Activated T-cell treated with anti-CD3 and anti-CD28 coated beads, Interleukin-2, amount 50 U/mL, for 24 hours (primary cell): ENCODE measurements around the gene OXCT1.

Source experiments
- DNase-seq: peaks from one replicate; pipeline ENCODE4 v3.0.0-alpha.2; 2020
- H3K27ac Mint-ChIP-seq: 2 replicates; pipeline ENCODE4 v1.8.0; 2020; ENCODE audit warnings: mild to moderate bottlenecking, mixed read lengths
- H3K27me3 Mint-ChIP-seq: 2 replicates; pipeline ENCODE4 v1.8.0; 2020; ENCODE audit warnings: mixed read lengths
- H3K36me3 Mint-ChIP-seq: 2 replicates; pipeline ENCODE4 v1.8.0; 2020; ENCODE audit warnings: low read depth, mixed read lengths
- H3K4me1 Mint-ChIP-seq: 2 replicates; pipeline ENCODE4 v1.8.0; 2020; ENCODE audit warnings: low read depth, mixed read lengths
- H3K4me3 Mint-ChIP-seq: 2 replicates; pipeline ENCODE4 v1.8.0; 2020; ENCODE audit warnings: mild to moderate bottlenecking, moderate library complexity, mixed read lengths
- H3K9me3 Mint-ChIP-seq: 2 replicates; pipeline ENCODE4 v1.8.0; 2020; ENCODE audit warnings: mixed read lengths

The OXCT1 gene

DNA sequence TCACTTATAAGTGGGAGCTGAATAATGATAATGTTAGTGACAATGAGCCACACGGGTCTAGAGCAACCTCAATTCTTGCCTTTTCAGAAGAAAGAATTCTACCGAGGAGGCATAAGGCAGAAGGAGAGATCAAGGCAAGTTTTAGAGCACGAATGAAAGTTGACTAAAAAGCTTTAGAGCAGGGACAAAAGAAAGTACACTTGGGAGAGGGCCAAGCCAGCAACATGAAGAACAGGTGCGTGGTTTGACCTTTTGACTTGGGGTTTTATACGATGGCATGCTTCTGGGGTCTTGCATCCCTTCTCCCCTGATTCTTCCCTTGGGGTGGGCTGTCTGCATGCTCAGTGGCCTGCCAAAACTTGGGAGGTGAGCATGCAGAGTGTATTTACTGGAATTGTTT is 12.5 kb upstream of the OXCT1 start:
- no peak overlapping the region for H3K27ac Mint-ChIP-seq
- no peaks in the 10 kb centered on the region for H3K9me3 Mint-ChIP-seq
- H3K4me3 Mint-ChIP-seq: no peak overlapping the region
- peaks cover 8% of the 10 kb centered on the region for H3K27me3 Mint-ChIP-seq
- DNase-seq: no peak
- H3K4me1 Mint-ChIP-seq: peaks cover 3% of the 10 kb centered on the region
- H3K36me3 Mint-ChIP-seq: no peaks in the 10 kb centered on the region

DNA sequence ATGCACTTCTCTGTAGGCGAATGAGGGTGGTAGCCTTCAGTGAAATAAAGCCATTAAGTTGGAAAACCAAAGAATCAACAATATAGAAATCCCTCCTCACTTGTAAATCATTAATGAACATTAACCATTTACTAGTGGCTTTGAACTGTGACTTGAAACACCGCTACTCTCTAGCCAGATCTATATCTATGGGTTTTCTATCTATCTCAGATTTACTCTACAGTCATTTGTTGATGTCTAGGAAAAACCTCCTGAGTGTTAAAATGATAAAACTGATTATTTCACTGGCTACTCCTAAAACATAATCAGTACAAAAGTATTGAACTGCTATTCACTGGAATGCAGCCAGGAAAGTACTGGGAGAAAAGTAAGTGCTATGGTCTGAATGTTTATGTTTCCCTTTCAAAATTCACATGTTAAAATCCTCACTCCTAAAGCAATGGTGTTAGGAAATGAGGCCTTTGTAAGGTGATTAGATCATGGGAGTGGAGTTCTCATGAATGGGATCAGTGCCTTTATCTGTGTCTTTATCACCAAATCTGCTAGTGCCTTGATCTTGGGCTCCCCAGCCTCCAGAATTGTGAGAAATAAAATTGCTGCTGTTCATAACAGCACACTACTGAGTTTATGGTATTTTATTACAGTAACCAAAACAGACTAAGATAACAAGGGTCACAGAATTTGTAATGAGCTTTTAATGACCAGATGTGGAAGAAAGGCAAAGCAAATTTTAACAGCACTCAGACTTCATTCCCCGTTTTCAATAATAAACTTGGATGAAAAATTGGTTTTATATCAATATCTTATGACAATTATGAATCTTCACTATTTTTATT is 8.6 kb upstream of the OXCT1 start:
- Mint-ChIP-seq H3K36me3 (no peaks in the 10 kb centered on the region), H3K9me3 (no peaks in the 10 kb centered on the region)

DNA sequence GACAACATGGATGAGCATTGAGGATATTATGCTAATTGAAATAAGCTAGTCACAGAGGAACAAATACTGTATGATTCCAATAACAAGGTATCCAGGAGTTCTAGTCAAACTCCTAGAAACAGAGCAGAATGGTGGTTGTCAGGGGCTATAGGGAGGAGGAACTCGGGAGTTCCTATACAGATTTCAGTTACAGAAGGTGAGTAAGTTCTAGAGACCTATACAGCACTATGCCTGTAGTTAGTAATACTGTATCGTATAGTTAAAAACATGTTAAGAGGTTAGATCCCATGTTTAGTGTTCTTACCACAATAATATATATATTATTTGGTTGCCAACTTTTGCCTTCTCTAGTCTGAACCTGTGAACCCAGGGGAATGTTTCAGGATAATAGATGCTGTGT is 7.9 kb upstream of the OXCT1 start:
- Mint-ChIP-seq H3K27me3 (peaks cover 5% of the 10 kb centered on the region), H3K4me1 (peaks cover 19% of the 10 kb centered on the region), H3K4me3 (no peak overlapping the region), H3K27ac (no peak overlapping the region), H3K9me3 (no peaks in the 10 kb centered on the region), H3K36me3 (no peaks in the 10 kb centered on the region)
- DNase-seq: no peak

More for the DNA sequence above, 8.6 kb upstream of the OXCT1 start:
- no peak overlapping the region for H3K4me3 Mint-ChIP-seq
- H3K27ac Mint-ChIP-seq: no peak overlapping the region
- H3K27me3 Mint-ChIP-seq: peaks cover 5% of the 10 kb centered on the region
- peaks cover 18% of the 10 kb centered on the region for H3K4me1 Mint-ChIP-seq
- no peak for DNase-seq

DNA sequence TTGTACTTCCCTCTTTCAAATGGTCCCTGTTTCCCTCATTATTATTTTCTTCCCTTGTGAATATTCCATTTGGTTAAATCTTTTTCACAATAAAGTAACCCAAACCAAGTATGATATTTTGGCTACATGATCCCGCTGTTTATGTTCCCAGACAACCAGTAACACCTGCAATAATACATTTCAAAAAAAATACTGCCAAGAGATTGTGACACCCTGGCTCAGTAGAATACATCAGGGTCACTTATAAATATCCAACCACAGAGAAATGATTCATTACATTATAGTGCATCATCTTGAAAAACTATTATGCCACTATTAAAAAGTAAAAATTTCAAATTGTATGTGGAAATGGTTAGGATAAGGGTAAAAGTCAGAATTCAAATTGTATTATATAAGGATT is 7.2 kb upstream of the OXCT1 start:
- H3K4me1 Mint-ChIP-seq: peaks cover 19% of the 10 kb centered on the region
- no peak for DNase-seq
- H3K27me3 Mint-ChIP-seq: peaks cover 5% of the 10 kb centered on the region
- H3K36me3 Mint-ChIP-seq: no peaks in the 10 kb centered on the region
- no peak overlapping the region for H3K27ac Mint-ChIP-seq
- no peak overlapping the region for H3K4me3 Mint-ChIP-seq
- no peaks in the 10 kb centered on the region for H3K9me3 Mint-ChIP-seq

DNA sequence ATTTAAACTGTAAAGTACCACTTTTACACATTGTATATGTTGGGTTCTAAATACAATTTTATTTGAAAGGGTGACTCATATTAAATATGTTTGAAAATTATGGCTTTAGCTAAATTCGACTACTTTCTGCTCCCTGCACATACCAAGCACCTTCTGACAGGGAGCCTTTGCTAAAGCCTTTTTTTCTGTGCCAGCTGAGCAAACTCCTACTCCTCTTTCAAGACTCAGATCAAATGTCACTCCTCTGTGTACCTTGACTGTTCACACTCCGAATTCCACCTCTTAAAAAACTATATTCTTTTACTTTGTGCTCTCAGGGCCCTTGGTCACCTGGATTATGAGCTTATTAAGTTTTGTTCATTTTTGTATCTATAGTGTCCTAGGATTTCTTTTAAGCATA is 6.5 kb upstream of the OXCT1 start:
- H3K27ac Mint-ChIP-seq: no peak overlapping the region
- peaks cover 5% of the 10 kb centered on the region for H3K27me3 Mint-ChIP-seq
- H3K9me3 Mint-ChIP-seq: no peaks in the 10 kb centered on the region
- DNase-seq: no peak
- H3K4me3 Mint-ChIP-seq: no peak overlapping the region
- H3K4me1 Mint-ChIP-seq: peaks cover 24% of the 10 kb centered on the region
- H3K36me3 Mint-ChIP-seq: no peaks in the 10 kb centered on the region

DNA sequence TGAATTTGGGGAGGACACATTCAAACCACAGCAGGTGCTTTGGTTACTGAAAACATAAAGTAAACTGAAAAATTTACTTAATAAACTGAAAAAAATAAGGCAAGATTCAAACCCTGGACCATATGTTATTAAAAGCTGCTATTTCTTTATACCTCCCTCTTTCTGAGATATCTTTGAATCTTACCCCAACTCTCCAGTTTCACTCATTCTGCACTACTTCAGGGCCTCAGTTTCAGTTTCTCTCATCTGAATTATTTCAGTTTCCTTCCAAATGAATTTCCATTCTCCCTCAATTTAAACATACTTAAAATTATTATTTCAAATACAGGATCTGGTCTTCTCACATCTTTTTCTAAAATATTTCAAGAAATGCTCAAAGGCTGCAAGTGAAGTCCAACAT is 4.9 kb upstream of the OXCT1 start:
- peak overlapping the region; percentile 5 for H3K4me3 Mint-ChIP-seq
- H3K27me3 Mint-ChIP-seq: peaks cover 3% of the 10 kb centered on the region
- no peak for DNase-seq

DNA sequence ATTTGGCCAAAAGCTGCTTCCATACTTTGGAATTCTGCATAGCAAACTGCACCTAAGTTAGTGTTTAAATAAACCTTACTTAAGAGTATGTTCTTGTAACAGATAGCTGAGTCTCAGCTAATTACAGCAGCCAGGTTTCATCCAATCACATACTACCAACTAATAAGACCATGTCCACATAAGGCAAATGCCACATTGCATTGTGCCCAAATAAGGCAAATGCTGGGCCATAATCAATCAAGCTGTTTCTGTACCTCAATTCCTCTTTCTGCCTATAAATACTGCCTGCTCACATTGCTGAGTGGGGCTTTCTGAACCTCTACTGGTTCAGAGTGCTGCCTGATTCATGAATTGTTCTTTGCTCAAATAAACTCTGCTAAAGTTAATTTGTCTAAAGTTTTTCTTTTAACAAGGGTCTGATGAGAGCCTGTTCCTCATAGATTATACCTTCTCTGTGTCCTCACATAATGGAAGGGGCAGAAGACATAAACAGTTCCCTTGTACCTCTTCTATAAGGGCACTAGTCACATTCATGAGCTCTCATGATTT is 4.4 kb upstream of the OXCT1 start:
- no peaks in the 10 kb centered on the region for H3K9me3 Mint-ChIP-seq
- H3K27me3 Mint-ChIP-seq: no peaks in the 10 kb centered on the region
- peaks cover 8% of the 10 kb centered on the region for H3K36me3 Mint-ChIP-seq
- DNase-seq: no peak
- no peak overlapping the region for H3K4me3 Mint-ChIP-seq
- H3K27ac Mint-ChIP-seq: peak overlapping the region; percentile 48
- peaks cover 36% of the 10 kb centered on the region for H3K4me1 Mint-ChIP-seq

More for the DNA sequence above, 4.9 kb upstream of the OXCT1 start:
- H3K9me3 Mint-ChIP-seq: no peaks in the 10 kb centered on the region
- H3K4me1 Mint-ChIP-seq: peaks cover 36% of the 10 kb centered on the region
- H3K27ac Mint-ChIP-seq: peak overlapping the region; percentile 48
- peaks cover 3% of the 10 kb centered on the region for H3K36me3 Mint-ChIP-seq

DNA sequence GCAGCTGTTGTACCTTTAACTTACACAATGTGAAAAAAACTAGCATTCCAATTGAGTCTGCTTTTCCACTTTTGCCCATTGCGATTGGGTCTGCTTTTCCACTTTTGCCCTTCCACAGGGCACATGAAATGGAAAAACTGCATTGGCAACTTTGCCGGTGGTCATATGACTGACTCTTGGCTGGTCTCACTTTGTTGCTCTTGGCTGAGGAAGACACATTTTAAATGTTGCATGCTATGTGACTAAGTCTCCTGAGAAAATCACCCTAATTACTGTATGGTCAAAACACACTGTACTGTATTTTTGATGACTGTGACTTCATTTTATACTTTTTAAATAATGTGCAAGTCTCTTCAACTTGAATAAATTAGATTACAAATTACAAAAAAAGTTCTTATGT is 1.6 kb upstream of the OXCT1 start:
- H3K27ac Mint-ChIP-seq: no peak overlapping the region
- peaks cover 35% of the 10 kb centered on the region for H3K36me3 Mint-ChIP-seq
- no peaks in the 10 kb centered on the region for H3K9me3 Mint-ChIP-seq
- H3K27me3 Mint-ChIP-seq: no peaks in the 10 kb centered on the region
- peaks cover 53% of the 10 kb centered on the region for H3K4me1 Mint-ChIP-seq
- H3K4me3 Mint-ChIP-seq: no peak overlapping the region
- DNase-seq: no peak

DNA sequence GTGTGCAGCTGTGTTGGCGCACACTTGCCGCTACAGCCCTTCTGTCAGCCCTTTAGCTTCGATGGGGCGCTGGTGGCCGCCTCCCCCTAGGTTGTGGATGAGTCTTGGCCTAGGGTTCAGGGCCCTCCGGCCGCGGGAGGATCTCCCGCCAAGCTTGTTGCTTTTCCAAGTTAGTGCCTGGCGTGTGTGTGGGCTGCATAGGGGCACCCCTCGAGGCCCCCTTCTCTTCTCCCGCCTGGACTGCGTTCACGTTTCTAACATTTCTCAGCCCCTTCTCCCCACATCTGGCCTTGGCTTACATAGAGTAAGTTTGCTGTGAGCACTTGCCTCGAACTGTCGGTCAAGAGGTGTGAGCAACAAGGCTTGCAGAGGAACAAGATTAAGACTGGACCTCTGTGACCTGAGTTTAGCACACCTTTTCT is 413 bp upstream of the OXCT1 start:
- Mint-ChIP-seq H3K4me3 (peak overlapping the region; percentile 92), H3K36me3 (peaks cover 44% of the 10 kb centered on the region), H3K4me1 (peaks cover 63% of the 10 kb centered on the region), H3K27me3 (no peaks in the 10 kb centered on the region), H3K27ac (peak overlapping the region; percentile 92), H3K9me3 (no peaks in the 10 kb centered on the region)
- DNase-seq: no peak

DNA sequence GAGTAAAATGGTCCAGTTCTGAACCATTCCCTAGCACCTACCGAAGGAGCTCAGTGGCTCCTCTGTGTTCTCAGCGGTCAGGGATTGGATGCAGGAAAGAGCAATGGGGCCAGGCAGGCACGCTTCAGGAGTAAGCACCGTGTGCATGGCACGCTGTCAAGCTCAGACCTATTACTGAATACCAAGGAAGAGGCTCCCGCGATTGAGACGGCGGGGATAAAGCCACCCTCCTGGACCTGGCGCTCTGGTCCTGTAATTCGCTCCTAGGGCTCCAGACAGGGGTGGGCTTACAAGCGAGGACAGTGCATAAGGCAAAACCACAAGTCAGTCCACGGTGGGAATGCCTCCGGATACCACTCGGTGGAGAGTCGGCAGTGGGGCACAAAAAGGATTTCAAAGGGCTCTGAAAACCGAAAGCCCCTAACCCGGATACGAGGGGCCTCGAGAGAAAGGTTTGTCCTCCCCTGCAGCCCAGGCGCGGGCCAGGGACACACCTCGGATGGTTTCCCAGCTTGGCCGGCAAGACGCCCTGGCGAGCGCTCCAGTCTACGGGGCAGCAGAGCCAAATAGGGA is 988 bp downstream of the OXCT1 start:
- Mint-ChIP-seq H3K27me3 (no peaks in the 10 kb centered on the region), H3K9me3 (no peaks in the 10 kb centered on the region), H3K36me3 (peaks cover 53% of the 10 kb centered on the region), H3K27ac (peak overlapping the region; percentile 92), H3K4me1 (peaks cover 64% of the 10 kb centered on the region), H3K4me3 (peak overlapping the region; percentile 92)
- DNase-seq: peak; percentile 41

DNA sequence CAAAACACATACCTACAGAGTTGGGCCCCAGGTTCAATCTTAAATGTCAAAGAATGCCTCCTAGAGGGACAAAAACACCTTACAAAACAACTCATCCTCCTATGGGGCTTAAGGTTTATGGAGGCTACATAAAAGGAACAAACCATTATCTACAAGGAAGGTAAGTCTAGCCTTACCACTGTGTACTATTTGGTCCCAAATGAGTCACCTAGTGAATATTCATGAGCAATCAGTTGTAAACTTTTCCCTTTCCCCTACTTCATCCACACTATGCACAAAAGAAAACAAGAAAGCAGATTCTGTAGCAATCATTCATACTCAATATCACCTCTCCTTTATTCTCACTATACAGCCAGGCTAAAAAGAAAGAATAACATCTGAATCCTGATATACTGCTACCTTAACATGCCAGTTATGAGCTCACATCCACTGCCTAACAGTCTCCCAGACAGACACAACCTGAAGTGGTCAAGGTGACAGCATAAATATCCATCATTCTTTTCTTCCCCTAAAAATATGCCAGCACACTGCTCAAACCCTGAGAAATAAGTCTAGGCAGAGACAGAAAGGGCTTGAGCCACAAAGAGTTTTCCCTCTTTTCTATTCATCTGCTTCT is 6.2 kb downstream of the OXCT1 start:
- H3K36me3 Mint-ChIP-seq: peaks cover 80% of the 10 kb centered on the region
- no peak for DNase-seq
- H3K4me1 Mint-ChIP-seq: peaks cover 73% of the 10 kb centered on the region

DNA sequence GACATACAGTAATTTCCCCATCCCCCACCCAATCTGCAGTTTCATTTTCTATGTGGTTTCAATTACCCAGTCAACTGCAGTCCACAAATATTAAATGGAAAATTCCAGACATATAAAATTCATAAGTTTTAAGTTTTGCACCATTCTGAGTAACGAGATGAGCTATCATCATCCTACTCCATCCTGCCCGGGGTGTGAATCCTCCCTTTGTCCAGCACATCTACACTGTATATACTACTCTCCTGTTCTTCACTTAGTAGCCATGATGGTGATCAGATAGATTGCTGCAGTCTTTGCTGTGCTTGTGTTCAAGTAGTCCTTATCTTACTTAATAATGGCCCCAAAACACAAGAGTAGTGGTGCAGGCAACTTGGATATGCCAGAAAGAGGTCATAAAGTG is 11.3 kb downstream of the OXCT1 start:
- no peaks in the 10 kb centered on the region for H3K27me3 Mint-ChIP-seq
- H3K27ac Mint-ChIP-seq: peak overlapping the region; percentile 91
- peaks cover 35% of the 10 kb centered on the region for H3K4me1 Mint-ChIP-seq
- H3K36me3 Mint-ChIP-seq: peaks cover 40% of the 10 kb centered on the region
- no peaks in the 10 kb centered on the region for H3K9me3 Mint-ChIP-seq
- no peak for DNase-seq
- H3K4me3 Mint-ChIP-seq: peak overlapping the region; percentile 25

More for the DNA sequence above, 6.2 kb downstream of the OXCT1 start:
- Mint-ChIP-seq H3K27ac (peak overlapping the region; percentile 91), H3K27me3 (no peaks in the 10 kb centered on the region), H3K9me3 (no peaks in the 10 kb centered on the region), H3K4me3 (peak overlapping the region; percentile 46)

DNA sequence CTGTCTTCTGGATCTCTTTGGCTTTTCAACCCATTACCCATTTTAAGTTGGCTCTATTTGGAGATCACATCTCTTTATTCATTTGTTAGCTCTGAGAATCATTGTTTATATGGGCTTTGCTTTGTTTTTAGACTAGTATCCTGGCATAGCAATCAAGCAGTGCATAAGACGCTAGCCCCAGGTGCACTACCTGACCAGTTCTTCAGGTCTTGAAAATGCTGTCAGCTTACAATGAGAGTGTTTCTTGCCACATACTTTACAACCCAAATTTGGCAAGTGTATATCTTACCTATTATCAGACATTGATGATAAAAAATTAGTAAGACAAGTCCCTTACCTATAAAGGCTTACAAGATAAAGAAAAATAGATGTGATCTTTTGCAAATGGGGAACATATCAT is 12.2 kb downstream of the OXCT1 start:
- Mint-ChIP-seq H3K27ac (no peak overlapping the region), H3K4me1 (peaks cover 35% of the 10 kb centered on the region), H3K36me3 (peaks cover 33% of the 10 kb centered on the region), H3K27me3 (no peaks in the 10 kb centered on the region), H3K4me3 (no peak overlapping the region), H3K9me3 (no peaks in the 10 kb centered on the region)
- no peak for DNase-seq

DNA sequence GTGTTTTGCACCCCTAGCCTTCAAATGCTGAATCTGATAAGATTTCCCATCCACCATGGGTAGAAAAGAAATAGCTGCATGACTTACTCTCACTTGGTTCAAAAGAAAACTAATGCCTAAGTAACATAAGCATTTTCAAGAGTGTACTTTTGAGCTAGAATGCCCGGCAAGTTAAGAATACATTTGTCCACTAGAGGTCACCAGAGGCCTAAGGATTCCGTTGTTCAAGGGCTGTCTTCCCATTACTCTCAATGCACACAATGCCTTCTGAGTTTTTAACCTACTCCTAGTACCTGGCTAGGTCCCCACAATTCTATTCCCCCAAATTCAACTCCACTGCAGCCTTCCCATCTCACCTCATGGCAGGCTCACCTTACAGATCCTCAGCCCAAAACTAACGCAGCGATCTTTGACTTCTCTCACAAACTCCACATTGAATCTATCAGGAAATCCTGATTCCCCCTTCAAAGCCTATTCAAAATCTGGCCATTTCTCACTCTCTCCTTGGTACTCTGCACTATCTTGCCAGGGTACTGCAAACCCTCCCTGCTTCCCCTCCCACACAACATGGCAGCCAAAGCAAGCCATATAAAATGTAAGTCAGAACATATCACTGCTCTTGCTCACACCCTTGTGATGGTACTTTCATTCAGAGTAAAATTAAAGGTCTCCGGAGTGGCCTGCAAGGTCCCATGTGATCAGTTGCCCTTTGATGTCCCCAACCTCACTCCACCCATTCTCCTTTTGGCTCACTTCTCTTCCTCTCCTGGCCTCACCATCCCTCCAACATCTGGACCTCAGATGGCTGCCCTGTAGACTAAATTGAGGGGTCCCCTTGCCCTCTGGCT is 13.4 kb downstream of the OXCT1 start:
- Mint-ChIP-seq H3K27ac (no peak overlapping the region), H3K9me3 (no peaks in the 10 kb centered on the region), H3K27me3 (no peaks in the 10 kb centered on the region), H3K36me3 (peaks cover 36% of the 10 kb centered on the region), H3K4me3 (no peak overlapping the region), H3K4me1 (peaks cover 39% of the 10 kb centered on the region)
- DNase-seq: no peak
